GM19099 (cell line): ENCODE results near the gene PPP1R9B.

Experiments used
- POLR2A ChIP-seq: IDR thresholded peaks from 3 replicates; pipeline ENCODE4 v1.6.1; 2011; ENCODE audit warnings: low read depth; ENCODE audit not compliant: insufficient read length; ENCODE audit errors: extremely low read depth

The PPP1R9B gene

GRCh38 chr17:50095626-50096037 is 54.8 kb downstream of the PPP1R9B start:
- TF ChIP-seq POLR2A = no peak

- TF ChIP-seq POLR2A = no peak
These were observed 55.5 kb downstream of the PPP1R9B start, which contains the start of gene PDK2 for GRCh38 chr17:50094753-50095619. PDK2 (plus strand) TSS chr17:50095351; CDS start chr17:50095436, 85 bp downstream.

- TF ChIP-seq POLR2A = no peak
These were observed 56.2 kb downstream of the PPP1R9B start for GRCh38 chr17:50094243-50094752.

GRCh38 chr17:50093807-50094206 is 56.7 kb downstream of the PPP1R9B start:
- no peak for TF ChIP-seq POLR2A

GRCh38 chr17:50093246-50093645 is 57.2 kb downstream of the PPP1R9B start:
- TF ChIP-seq POLR2A = no peak

GRCh38 chr17:50091918-50092285 is 58.6 kb downstream of the PPP1R9B start:
- TF ChIP-seq POLR2A = no peak

- no peak for TF ChIP-seq POLR2A
These were observed 59.2 kb downstream of the PPP1R9B start for GRCh38 chr17:50090971-50091917.

- TF ChIP-seq POLR2A = no peak
These were observed 60.4 kb downstream of the PPP1R9B start for GRCh38 chr17:50090071-50090470.

GRCh38 chr17:50088952-50089825 is 61.3 kb downstream of the PPP1R9B start:
- no peak for TF ChIP-seq POLR2A

GRCh38 chr17:50087912-50088405 is 62.5 kb downstream of the PPP1R9B start:
- no peak for TF ChIP-seq POLR2A

- TF ChIP-seq POLR2A = no peak
These were observed 63.1 kb downstream of the PPP1R9B start for GRCh38 chr17:50087246-50087911.
